T-helper 2 cell (primary cell): ENCODE data around the gene SLC7A6OS.
A peak's percentile ranks its signal among the peaks of the same experiment; 100 is the strongest.

Source experiments
- DNase-seq, 5 experiments: peaks; one replicate each; pipeline versions ENCODE4 v3.0.0 to v3.0.0-alpha.2; 2012 to 2022

The SLC7A6OS gene

DNA sequence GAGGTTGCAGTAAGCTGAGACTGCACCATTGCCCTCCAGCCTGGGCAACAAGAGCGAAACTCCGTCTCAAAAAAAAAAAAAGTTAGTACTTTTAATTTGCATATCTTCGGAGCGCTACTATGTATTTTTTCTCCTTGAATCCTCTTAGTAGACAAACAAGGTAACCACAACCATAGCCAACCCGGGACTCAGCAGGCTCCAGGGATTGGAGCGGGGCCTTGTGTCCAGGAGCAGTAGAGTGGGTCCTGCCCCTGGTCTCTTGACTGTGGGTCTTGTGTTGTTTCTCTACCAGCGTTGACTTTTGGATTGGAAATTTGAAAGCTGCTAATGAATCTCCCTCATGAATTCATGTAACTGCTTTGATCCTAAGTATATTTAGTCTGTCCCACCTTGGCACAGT is 32.4 kb upstream of the SLC7A6OS start:
- DNase-seq = no peak

DNA sequence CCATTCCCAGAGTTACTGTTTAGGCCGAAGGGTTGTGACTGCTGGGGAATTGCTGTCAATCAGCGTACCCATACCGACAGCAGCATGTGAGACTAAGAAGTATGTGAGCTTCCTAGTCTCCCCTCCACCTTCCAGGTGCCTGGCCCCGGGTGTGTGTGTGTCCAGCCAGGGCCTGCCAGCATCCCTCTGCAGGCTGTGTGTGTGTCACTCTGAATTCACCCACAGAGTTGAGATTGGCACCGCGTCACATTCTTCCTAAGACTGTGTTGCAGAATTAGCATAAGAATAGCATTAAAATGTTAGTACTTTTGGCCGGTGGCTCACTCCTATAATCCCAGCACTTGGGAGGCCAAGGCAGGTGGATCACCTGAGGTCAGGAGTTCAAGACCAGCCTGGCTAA is 31.9 kb upstream of the SLC7A6OS start:
- DNase-seq = no peak

DNA sequence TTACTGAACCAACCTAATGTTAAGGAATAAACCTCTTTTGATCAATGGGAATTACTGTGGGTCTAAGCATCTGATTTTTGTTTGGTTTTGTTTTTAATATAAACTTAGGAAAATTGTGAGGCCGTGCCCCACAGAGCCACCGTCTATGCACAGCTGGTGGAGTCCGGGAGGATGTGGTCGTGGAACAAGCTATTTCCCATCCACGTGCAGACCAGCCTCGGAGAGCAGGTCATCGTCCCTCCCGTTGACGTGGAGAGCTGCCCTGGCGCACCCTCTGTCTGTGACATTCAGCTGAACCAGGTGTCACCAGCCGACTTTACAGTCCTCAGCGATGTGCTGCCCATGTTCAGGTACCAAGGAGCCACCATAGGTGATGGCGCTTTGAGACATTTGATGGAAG is 28.5 kb upstream of the SLC7A6OS start:
- DNase-seq = no peak

DNA sequence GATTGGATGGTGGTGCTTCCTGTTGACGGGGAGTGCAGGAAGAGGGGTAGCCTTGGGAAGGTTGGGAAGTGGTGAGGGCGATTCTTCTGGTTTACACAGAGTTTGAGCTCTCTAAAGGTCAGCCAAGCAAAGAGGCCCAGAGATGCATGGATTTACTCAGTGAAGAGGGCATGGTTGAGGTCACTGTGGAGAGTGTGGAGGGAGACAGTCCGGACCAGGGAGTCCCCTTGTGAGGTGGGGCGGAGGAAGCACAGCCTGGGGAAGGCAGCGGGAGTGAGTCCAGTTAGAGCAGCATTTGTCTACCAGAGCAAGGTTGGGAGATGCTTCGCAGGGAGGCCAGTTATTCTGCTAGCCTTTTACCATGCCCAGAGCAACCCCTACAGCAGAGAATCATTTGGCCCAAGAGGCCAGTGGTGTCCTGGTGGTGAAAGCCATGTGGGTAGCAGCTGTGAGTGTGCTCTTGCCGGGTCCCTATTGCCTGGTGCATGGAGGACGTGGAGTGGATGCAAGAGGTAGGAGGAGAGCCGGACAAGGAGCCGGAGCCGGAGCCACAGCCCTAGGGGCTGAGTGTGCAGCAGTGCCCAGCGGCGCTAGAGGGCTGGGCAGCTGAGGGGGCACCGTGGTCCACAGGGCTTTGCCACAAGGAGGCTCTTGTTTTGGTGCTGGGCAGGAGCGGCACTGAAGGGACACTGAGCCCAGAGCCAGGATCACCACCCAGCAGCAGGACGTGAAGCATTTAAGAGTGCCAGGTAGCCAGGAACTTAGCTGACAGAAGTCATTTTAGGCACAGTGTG is 27.8 kb upstream of the SLC7A6OS start:
- no peak for DNase-seq

DNA sequence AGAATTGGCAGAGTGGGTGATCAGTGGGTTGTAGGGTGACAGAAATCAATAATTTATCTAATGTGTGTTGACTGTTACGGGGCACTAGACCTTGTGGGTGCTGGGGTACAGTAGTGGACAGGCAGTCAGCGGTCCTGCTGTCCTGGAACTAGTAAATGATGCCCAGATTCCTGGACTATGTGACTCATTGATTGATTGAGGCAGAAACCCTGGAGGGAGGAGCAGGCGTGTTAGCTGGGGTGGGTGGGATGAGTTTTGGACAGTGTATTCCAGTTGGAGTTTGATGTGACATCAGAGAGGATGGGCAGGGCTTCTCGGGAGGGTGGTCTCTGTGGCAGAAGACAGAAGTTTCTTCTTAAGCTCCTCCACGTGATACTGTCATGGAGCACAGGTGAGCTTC is 24.4 kb upstream of the SLC7A6OS start:
- no peak for DNase-seq

DNA sequence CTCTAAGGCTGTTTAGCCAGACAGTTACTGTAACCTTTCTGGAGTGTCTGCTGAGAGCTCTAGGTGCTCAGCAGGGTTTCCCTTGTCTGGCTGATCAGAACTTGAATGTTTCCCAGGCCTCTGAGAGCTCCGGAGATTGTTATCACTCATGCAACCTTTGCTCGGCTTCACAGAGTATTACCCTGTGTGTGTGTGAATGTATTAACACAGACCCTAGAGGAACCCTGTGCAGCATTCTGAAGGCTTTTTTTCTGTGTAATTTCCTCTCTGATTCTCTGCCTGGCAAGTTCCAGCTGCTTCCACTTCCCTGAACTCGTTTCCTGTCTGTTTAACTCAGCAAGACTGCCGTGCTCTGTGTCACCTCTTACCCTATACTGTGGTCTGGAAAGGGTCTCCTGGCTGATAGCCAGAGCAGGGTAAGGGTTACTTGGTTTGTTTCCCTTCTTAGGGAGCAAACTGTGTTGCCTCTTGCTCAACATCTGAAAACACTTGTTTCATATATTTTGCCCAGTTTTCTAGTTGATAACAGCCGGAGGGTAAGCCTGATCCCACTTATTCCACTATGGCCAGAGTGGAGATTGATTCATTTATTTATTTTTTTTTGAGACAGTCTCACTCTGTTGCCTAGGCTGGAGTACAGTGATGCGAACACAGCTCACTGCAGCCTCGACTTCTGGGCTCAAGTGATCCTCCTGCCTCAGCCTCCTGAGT is 21.8 kb upstream of the SLC7A6OS start:
- peak in 1 of 5 experiments; percentile 74 for DNase-seq

DNA sequence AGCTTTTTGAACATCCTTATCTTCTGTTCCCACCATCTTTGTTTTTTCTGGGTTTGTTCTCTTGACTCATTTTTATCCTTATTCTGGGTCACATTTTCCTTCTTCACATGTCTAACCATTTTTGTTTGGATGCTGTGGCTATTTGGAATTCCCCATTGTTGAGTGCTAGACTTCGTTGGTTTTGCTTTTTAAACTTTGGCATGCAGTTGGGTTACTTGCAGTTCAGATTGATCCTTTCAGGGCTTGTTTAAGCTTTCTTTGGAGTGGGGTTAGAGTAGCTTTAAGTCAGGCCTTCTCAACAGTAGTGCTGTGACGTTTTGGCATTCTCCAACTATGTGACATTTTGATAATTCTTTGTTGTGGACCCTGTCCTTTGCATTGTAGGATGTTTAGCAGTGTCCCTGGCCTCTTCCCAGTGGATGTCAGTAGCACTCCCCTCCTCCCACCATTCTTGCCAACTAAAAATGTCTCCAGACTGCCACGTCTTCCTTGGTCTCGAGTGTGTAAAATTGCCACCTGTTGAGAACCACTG is 21.2 kb upstream of the SLC7A6OS start:
- DNase-seq = no peak

DNA sequence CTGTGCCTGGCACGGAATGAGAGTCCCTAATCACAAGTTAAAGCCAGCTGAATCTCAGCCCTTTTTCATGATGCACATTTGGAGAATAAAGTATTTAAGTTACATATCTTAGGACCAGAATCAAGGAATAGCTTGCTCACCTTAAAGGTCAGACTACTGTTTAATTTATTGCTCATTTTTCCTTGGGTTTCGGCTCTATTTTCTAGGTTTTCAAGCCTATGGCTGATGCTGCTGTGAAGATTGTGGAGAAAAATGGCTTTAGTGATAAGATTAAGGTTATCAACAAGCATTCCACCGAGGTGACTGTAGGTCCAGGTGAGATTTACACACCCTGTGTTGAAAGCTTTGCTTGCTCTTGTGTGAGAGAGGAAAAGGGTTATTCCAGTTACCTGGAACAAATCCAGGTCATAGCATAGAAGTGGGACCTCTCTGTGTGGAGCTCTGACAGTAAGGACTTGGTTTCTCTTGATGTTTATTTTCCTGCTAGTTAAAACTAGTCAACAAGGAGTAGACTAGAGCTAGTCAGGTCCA is 18.2 kb upstream of the SLC7A6OS start:
- no peak for DNase-seq

DNA sequence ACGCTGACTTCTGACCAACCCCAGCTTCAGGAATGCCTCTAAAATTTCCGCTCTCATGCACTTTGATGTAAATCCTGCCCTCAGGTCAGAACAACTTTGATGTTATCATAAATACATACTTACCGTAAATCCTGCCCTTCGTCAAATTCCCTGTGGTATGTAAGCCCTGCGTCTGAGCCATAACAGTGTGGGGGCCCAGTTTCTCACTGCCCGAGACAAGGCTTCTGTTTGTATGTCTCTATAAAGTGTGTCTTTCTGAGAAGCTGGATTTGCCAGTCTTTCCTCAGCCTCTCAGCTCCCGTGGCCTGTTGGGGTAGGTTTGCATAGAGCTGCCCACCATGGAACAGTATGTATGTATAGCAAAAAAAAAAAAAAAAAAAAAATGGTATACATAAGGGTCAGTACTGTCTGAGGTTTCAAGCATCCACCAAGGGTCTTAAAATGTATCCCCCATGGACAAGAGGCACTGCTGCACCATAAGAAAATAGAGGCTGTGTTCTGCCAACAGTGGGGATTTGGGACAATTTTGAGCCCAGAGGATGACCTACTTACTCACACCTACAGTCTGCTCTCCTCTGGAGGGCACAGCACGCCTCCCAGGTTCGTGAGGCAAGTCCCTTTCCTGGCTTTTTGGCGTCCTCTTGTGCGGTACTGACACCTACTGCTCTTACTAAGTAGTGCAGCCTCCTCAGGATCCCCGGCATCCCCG is 17.6 kb upstream of the SLC7A6OS start:
- DNase-seq = peak; percentile 42 to 85 (median 66)

DNA sequence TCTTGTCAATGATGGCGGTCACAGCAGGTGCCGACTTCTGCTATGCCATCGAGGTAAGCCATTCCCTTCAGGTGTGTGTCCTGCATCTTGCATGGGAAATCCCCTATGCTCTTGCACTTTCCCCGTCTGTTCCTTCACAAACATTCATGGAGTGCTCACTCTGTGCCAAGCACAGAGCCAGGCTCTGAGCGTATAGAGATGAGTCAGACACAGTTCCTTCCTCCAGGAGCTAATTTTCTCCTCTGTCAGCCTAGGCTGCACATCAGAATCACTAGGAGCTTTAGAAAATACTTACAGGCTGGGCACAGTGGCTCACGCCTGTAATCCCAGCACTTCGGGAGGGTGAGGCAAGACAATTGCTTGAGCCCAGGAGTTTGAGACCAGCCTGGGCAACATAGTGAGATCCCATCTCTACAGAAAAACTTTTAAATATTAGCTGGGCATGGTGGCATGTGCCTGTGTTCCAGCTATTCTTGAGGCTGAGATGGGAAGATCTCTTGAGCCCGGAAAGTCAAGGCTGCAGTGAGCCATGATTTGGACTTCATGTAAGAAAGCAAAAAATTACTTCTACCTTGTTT is 14.1 kb upstream of the SLC7A6OS start:
- no peak for DNase-seq

DNA sequence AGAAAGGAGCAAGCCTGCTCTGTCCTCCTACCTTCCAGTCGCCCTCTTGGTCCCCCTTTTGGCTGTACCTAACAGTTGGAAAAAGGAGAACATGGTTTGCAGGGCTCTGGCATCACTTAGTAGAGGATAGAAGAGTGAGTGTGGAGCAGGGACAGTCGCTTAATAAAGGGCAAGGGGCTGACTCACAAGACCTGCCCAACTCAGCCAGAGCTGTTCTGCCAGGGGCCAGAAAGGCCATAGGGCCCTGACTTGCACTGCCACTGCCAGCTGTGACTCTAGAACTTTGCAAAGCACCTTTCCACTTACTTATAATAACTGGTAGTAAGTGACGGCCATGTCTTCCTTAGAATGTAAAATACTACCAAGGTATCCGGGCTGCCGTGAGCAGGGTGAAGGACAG is 13.6 kb upstream of the SLC7A6OS start:
- DNase-seq = no peak

DNA sequence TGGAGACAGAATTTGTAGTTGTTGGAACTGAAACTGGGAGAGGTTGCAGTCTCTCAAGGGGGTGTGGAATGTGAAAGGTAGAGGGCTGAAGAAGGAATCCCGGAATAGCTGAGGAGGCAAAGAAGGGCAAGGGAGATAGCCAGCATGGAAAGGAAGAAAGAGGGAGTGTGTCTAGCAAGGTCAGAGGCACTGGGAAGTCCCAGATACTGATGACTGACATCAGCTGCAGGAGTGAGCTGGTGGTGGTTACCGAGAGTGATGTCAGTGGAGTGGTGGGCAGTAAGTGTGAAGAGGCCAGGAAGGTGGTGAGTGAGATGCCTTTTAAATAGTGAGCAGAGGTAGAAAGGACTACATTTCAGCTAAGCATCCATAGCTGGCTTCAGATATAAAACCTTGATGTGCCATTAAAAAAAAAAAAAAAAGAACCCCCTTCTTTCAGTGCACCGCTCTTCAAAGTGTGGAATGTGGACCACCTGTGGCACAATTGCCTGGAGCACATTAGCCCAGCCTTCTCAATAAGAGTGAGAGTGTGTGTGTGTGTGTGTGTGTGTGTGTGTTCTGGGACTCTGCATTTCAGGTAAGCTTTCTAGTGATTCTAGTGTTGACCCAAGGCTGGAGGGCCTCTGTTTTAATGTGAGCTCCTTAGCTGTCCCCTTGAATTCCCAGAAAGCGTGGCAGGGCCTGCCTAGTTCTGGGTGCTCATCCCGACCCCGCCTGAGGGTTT is 8.6 kb upstream of the SLC7A6OS start:
- DNase-seq = peak in 2 of 5 experiments; percentile 4 to 44

DNA sequence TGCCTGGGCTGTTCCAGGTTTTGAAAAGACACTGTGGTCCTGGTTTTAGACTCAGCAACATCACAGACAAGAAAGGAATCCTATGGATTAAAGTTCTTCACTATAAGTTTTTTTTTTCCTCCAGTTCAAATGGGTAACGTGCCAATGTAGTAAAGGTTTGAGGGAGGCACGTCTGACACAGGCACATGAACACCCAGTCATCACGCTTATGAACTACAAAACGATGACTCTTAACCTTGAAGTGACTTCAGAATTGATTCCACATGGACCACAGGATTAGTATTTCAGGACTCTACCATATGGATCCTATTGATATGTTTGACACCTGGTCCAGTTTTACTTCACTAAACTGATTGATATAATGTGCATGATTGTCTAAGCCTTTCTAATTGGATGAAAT is 2.4 kb upstream of the SLC7A6OS start:
- DNase-seq = no peak

DNA sequence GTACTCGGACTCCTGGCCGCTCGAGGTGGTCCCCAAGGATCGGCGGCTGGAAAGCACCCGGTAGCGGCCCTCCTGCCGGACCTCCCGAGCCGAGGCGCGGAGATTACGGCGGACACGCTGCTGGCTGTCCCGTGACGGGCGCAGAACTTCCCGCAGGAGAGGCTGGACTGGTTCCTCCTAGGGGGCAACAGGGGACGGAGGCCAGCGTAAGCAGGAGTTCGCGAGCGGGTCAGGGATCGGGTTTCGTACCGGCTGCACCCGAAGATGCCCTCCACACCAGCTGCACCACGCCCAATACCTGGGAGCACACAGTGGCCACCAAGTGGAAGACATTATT is 341 bp downstream of the SLC7A6OS start:
- DNase-seq = no peak

DNA sequence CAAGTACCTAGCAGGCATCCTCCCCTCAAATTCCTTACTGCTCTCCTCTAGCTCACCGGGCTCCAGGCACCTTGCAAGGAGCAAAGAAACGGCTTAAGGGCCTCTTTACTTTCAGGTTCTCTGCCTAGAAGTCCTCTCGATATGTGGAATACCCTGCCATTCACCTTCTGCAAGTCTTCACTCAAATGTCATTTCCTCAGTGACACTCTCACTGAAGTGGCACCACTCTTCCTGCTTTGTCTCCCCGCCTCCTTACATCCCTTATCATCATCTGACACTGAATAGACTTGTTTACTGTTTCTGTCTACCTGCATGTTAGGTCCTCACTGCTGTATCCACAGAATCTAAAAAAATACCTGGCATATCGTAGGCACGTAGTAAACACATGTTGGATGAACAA is 947 bp downstream of the SLC7A6OS start:
- peak in 1 of 5 experiments; percentile 55 for DNase-seq

DNA sequence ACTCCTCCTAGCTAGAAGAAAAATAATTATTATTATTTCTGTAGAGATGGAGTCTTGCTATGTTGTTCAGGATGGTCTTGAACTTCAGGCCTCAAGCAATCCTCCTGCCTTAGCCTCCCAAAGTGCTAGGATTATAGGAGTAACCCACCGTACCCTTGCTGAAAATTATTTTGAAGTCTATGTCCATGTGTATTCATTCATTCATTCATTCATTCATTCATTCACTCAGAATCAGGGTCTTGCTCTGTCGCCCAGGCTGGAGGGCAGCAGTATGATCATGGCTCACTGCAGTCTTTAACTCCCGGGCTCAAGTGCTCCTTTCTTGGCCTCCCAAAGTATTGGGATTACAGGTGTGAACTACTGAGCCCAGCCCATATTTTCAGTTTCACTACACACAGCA is 4.1 kb downstream of the SLC7A6OS start:
- DNase-seq = no peak

DNA sequence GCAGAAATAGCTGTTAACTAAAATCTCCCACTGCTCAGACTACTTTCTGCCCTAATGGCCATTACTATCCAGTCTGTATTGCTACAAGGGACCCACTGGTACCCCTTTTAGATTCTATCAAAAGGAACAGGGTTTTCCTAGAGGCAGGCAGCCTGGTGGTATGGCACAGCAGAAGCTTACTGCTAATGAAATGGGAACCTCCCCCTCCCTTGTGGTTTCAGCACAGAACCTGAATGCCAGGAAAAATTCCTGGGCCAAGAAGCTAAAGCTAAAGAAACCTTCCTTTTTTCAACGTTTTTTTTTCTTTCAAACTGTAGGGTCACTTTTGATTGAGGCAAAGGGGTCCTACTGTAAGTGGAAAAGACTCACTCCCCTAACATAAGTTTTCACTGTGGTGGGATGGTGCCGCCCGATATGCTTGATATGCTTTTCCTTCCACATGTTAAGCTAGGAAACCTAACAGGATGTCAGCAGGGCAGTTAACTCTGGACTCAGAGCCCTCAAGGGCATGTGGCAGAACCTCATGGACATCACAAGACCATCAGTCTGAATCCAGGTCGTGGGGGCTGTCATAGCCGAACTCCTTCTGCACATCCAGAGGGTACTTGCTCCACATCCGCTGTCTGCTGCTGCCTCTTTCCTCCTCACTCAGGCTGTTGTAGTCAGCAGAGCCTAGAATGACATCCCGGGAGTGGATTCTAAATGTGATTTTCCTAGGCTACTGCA is 9.8 kb downstream of the SLC7A6OS start:
- DNase-seq = no peak

DNA sequence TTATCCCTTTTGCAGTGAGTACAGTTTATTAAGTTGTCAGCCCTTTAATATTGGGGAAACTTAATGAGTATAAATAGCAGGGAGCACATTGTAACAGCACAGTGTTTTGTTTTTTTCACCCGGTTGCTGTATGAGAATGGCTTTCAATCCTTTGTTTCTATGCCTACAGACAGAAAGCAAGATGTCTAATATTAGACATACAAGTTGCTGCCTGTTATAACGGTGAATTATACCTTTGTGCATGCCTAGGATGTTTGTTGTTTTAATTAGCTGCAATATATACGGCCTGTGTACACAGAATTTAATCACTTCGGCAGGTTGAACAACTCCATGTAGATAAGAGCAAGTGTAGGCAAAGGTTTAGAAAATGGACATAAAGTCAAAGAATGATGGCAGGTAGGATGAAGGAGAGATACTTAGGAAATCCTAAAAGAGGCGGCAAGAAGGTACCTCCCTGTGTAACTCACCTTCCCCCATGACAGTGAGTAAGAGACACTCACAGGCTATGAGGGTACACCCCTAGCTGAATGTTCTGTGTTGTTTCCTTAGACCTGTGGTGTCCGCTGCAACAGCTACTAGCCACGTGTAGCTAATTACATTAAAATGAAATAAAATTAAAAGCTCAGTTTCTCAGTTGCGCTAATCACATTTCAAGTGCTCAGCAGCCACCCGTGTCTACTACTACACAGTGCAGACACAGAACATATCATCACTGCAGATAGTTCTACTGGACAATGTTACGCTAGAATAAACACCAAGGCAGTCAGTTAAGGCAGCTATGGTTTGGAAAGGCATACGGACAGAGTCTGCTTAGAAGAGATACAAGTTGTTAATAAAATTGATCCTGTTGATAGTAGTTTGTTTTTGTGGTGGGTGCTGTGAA is 10.9 kb downstream of the SLC7A6OS start:
- no peak for DNase-seq

DNA sequence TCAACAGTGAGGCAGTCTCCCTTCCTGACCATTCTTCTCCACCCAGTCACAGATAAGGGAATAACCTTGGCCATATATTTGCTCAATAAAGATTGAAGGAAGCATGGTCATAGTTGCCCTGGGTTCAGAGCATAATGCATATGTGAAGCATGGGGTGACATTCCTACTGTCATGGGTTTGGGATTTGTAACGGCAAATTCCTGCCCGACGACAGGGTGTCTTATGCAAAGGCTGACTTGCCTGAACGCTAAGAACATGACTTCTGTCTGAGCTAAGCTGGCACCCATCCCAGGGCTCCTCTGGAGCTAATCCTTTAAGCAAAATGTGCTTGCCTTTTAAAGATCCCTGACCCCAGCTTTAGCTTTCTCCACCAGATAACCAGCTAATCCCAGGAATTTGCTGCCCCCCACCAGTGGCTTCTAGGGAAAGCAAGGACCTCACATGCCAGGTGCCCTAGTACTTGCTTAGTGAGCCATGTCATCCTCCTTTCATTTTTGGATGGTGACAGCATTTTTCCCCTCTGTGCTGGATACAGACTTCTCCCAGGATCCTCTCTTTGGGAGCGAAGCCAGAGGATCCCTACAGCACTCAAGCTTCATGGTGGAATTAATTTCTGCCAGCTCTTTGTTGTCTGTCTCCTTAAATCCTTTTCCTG is 11.7 kb downstream of the SLC7A6OS start:
- no peak for DNase-seq

DNA sequence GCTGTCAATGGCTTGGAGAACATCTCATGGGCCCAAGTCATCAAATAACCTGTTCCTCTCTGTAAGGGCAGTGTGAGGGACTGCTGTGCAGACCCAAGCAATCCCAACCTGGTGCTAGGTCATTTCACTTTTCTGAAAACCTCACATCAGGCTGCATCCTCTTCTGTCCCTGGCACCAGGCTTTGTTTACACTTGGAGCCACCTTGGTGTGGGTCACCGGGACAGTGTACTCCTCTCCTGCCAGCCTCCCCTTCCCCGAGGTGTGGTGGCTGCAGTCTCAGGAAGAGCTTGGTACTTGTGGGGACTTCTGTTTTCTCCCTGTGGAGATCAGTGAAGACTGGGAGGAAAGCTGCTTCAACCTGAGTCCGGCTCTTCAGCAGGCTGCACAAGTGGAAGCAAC is 12.4 kb downstream of the SLC7A6OS start:
- no peak for DNase-seq
